CD8-positive, alpha-beta memory T cell (primary cell): ENCODE results near the gene SBNO1. TPM values are rescaled to one million over a fixed set of nuclear protein-coding genes. Genes with fewer than 3 reads are reported as not detected.
A peak's percentile ranks its signal among the peaks of the same experiment; 100 is the strongest.

ENCODE experiments used
- CTCF ChIA-PET: fragments of 350-600 bp; sonication (Branson Sonifier 250); formaldehyde crosslinking; loops from one replicate; lab custom pipeline; 2021; ENCODE audit warnings: antibody characterized with exemption; lab: Charles Lee
- POLR2A ChIA-PET: fragments of 350-600 bp; sonication (Branson Sonifier 250); formaldehyde crosslinking; loops from one replicate; lab custom pipeline; 2021; ENCODE audit warnings: antibody characterized with exemption; lab: Charles Lee
- DNase-seq, 5 donors: peaks; one replicate each; pipeline versions ENCODE4 v3.0.0 to v3.0.0-alpha.2; 2020 to 2022; ENCODE audit warnings: mixed read lengths in 1 of 5
- H3K27ac ChIP-seq: one replicate; pipeline ENCODE4 v1.7.0; 2013; ENCODE audit warnings: low read depth, mild to moderate bottlenecking, low read length, moderate library complexity
- H3K27me3 ChIP-seq: 2 replicates; pipeline ENCODE4 v1.7.0; 2013; ENCODE audit warnings: low read length, mild to moderate bottlenecking; ENCODE audit not compliant: insufficient read depth, poor library complexity, severe bottlenecking
- H3K36me3 ChIP-seq: 2 replicates; pipeline ENCODE4 v1.7.0; 2013; ENCODE audit warnings: mild to moderate bottlenecking, low read length, moderate library complexity; ENCODE audit not compliant: insufficient read depth
- H3K4me1 ChIP-seq: 2 replicates; pipeline ENCODE4 v1.7.0; 2013; ENCODE audit warnings: mild to moderate bottlenecking, low read length, moderate library complexity; ENCODE audit not compliant: insufficient read depth
- H3K4me3 ChIP-seq: 2 replicates; pipeline ENCODE4 v1.7.0; 2013; ENCODE audit warnings: mild to moderate bottlenecking, low read length
- H3K9me3 ChIP-seq: 2 replicates; pipeline ENCODE4 v1.7.0; 2013; ENCODE audit warnings: mild to moderate bottlenecking, low read length
- H3K27ac Mint-ChIP-seq, 8 donors: one replicate each; pipeline ENCODE4 v1.8.0; 2020 to 2021; ENCODE audit warnings: mixed read lengths in 8 of 8, mild to moderate bottlenecking in 6 of 8, inconsistent platforms in 3 of 8, moderate library complexity in 3 of 8
- H3K27me3 Mint-ChIP-seq, 2 donors: one replicate each; pipeline ENCODE4 v1.8.0; 2020 to 2021; ENCODE audit warnings: mixed read lengths in 2 of 2, mild to moderate bottlenecking in 1 of 2, moderate library complexity in 1 of 2
- H3K36me3 Mint-ChIP-seq, 3 donors: one replicate each; pipeline ENCODE4 v1.8.0; 2020 to 2021; ENCODE audit warnings: mixed read lengths in 3 of 3, inconsistent platforms in 1 of 3, mild to moderate bottlenecking in 1 of 3
- H3K4me1 Mint-ChIP-seq, 3 donors: one replicate each; pipeline ENCODE4 v1.8.0; 2020 to 2021; ENCODE audit warnings: mixed read lengths in 3 of 3, inconsistent platforms in 1 of 3, mild to moderate bottlenecking in 1 of 3
- H3K4me3 Mint-ChIP-seq, 7 donors: one replicate each; pipeline ENCODE4 v1.8.0; 2020 to 2021; ENCODE audit warnings: mixed read lengths in 7 of 7, mild to moderate bottlenecking in 6 of 7, moderate library complexity in 4 of 7, inconsistent platforms in 2 of 7
- H3K9me3 Mint-ChIP-seq, 5 donors: one replicate each; pipeline ENCODE4 v1.8.0; 2020 to 2022; ENCODE audit warnings: mixed read lengths in 5 of 5, mild to moderate bottlenecking in 3 of 5, moderate library complexity in 2 of 5, inconsistent platforms in 1 of 5
- polyA plus RNA-seq: library from polyadenylated mRNA; unstranded; fragments of 300-500 nt; fragmentation: Illumina TruSeq; gene quantifications from one replicate; pipeline ENCODE4 v1.2.3, GENCODE V29; 2021
- total RNA-seq, 2 experiments: library from RNA; stranded (reverse); gene quantifications; one replicate each; pipeline ENCODE4 v1.2.3, GENCODE V29; 2021

Gene SBNO1
- total and polyA plus RNA-seq, 3 experiments from 2014 or later = 42.8 to 53.8 (median 52.1) TPM

DNA sequence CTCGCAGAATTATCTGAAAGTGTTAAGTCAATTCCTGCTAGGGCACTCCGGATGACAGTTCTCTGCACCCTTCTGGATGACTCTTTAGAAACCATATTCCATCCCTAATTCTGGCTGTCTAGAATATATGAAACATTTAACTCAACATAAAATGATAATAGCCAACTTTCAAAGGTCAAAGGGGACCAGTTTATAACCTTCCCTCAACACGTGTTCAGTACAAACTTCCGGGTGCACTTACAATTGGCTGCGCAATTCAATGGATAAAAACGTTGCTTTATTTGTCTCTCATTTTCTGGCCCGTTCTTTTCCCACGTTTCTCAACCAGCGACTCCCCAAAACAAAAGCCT is 1.3 kb downstream of the SBNO1 start:
- Mint-ChIP-seq H3K4me3 (peak overlapping the region; percentile 91 to 97 (median 93)), H3K36me3 (peaks cover 0 to 20% (median 0%) of the 10 kb centered on the region in 3 donors), H3K27me3 (no peaks in the 10 kb centered on the region), H3K4me1 (peaks cover 14 to 43% (median 20%) of the 10 kb centered on the region in 3 donors), H3K27ac (peak overlapping the region; percentile 83 to 98 (median 92)), H3K9me3 (no peaks in the 10 kb centered on the region)
- Histone ChIP-seq H3K27ac (peak overlapping the region; percentile 97), H3K4me1 (peaks cover 20% of the 10 kb centered on the region), H3K9me3 (no peaks in the 10 kb centered on the region), H3K36me3 (no peaks in the 10 kb centered on the region), H3K27me3 (no peaks in the 10 kb centered on the region), H3K4me3 (peak overlapping the region; percentile 85)
- ChIA-PET POLR2A (interaction anchor here (0.6 to 2.8 kb wide), 6 partner anchors 21 to 1138 kb away, joined by 3 to 17 read pairs (median 4); partner anchors contain the start of genes DIABLO, KMT5A, MPHOSPH9 and MTRFR), CTCF (interaction anchor here (0.9 to 5.9 kb wide), 4 partner anchors 8 to 219 kb away, joined by 3 to 66 read pairs (median 8); partner anchors contain the start of gene KMT5A)
- peak in 2 of 5 donors; percentile 1 to 28 for DNase-seq

GRCh38 chr12:123358035-123358434 is 6.6 kb downstream of the SBNO1 start:
- H3K27ac ChIP-seq = no peak overlapping the region
- H3K4me1 ChIP-seq = peaks cover 26% of the 10 kb centered on the region
- Mint-ChIP-seq H3K9me3 (no peaks in the 10 kb centered on the region), H3K36me3 (peaks cover 0 to 28% (median 1%) of the 10 kb centered on the region in 3 donors), H3K4me3 (peak overlapping the region in 1 of 7 donors; percentile 37), H3K27ac (no peak overlapping the region), H3K4me1 (peaks cover 35 to 75% (median 46%) of the 10 kb centered on the region in 3 donors), H3K27me3 (no peaks in the 10 kb centered on the region)
- no peaks in the 10 kb centered on the region for H3K9me3 ChIP-seq
- POLR2A ChIA-PET = no interaction called here
- no peaks in the 10 kb centered on the region for H3K27me3 ChIP-seq
- CTCF ChIA-PET = no interaction called here
- no peaks in the 10 kb centered on the region for H3K36me3 ChIP-seq
- DNase-seq = no peak
- H3K4me3 ChIP-seq = no peak overlapping the region

- POLR2A ChIA-PET = interaction anchor here (1.2 kb wide), 1 partner anchor 102 kb away, joined by 3 read pairs; the partner anchor contains the start of gene SNRNP35
- no peak for DNase-seq
- no peak overlapping the region for H3K4me3 ChIP-seq
- Mint-ChIP-seq H3K27me3 (no peaks in the 10 kb centered on the region), H3K36me3 (peaks cover 0 to 31% (median 1%) of the 10 kb centered on the region in 3 donors), H3K4me3 (no peak overlapping the region), H3K9me3 (no peaks in the 10 kb centered on the region), H3K27ac (peak overlapping the region in 3 of 8 donors; percentile 22 to 31 (median 29)), H3K4me1 (peaks cover 45 to 82% (median 57%) of the 10 kb centered on the region in 3 donors)
- CTCF ChIA-PET = interaction anchor here (2.6 kb wide), 1 partner anchor 9 kb away, joined by 11 read pairs; the partner anchor contains the start of gene SBNO1
- no peaks in the 10 kb centered on the region for H3K36me3 ChIP-seq
- H3K27me3 ChIP-seq = no peaks in the 10 kb centered on the region
- H3K4me1 ChIP-seq = peaks cover 28% of the 10 kb centered on the region
- H3K27ac ChIP-seq = no peak overlapping the region
- H3K9me3 ChIP-seq = no peaks in the 10 kb centered on the region
Measured at GRCh38 chr12:123356159-123356670, 8.4 kb downstream of the SBNO1 start.

- Mint-ChIP-seq H3K36me3 (peaks cover 0 to 33% (median 3%) of the 10 kb centered on the region in 3 donors), H3K4me1 (peaks cover 51 to 79% (median 63%) of the 10 kb centered on the region in 3 donors), H3K9me3 (no peaks in the 10 kb centered on the region), H3K4me3 (peak overlapping the region in 1 of 7 donors; percentile 17), H3K27ac (peak overlapping the region in 2 of 8 donors; percentile 30 to 52), H3K27me3 (no peaks in the 10 kb centered on the region)
- ChIA-PET CTCF (interaction anchor here (1.0 to 2.6 kb wide), 2 partner anchors 9 to 11 kb away, joined by 3 to 11 read pairs; partner anchors contain the start of gene SBNO1), POLR2A (no interaction called here)
- Histone ChIP-seq H3K27ac (no peak overlapping the region), H3K4me1 (peaks cover 28% of the 10 kb centered on the region), H3K27me3 (no peaks in the 10 kb centered on the region), H3K9me3 (no peaks in the 10 kb centered on the region), H3K36me3 (no peaks in the 10 kb centered on the region), H3K4me3 (no peak overlapping the region)
- no peak for DNase-seq
Measured at GRCh38 chr12:123354600-123354999, 10.0 kb downstream of the SBNO1 start.

DNA sequence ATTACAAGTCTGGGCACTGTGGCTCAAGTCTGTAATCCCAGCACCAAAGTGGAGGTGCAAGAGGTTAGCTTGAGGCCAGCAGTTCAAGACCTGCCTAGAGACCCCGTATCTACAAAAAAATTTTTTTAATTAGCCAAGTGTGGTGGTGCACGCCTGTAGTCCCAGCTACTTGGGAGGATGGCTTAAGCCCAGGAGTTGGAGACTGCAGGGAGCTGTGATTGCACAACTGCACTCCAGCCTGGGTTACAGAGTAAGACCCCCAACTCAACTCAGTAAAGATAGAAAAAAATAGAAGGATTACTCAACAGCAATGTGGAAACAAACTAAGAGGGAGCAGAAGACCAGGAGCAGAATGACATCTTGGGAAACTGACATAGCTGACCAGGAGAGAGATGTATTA is 13.3 kb downstream of the SBNO1 start:
- Mint-ChIP-seq H3K4me3 (no peak overlapping the region), H3K36me3 (peaks cover 4 to 40% (median 5%) of the 10 kb centered on the region in 3 donors), H3K27me3 (no peaks in the 10 kb centered on the region), H3K9me3 (no peaks in the 10 kb centered on the region), H3K27ac (peak overlapping the region in 4 of 8 donors; percentile 38 to 68 (median 52)), H3K4me1 (peaks cover 37 to 56% (median 47%) of the 10 kb centered on the region in 3 donors)
- no peaks in the 10 kb centered on the region for H3K9me3 ChIP-seq
- no peaks in the 10 kb centered on the region for H3K27me3 ChIP-seq
- peaks cover 5% of the 10 kb centered on the region for H3K36me3 ChIP-seq
- CTCF ChIA-PET = interaction anchor here (0.9 kb wide), 1 partner anchor 8 kb away, joined by 3 read pairs; no protein-coding TSS in a partner anchor
- no peak for DNase-seq
- no peak overlapping the region for H3K27ac ChIP-seq
- peaks cover 24% of the 10 kb centered on the region for H3K4me1 ChIP-seq
- no peak overlapping the region for H3K4me3 ChIP-seq
- POLR2A ChIA-PET = no interaction called here

DNA sequence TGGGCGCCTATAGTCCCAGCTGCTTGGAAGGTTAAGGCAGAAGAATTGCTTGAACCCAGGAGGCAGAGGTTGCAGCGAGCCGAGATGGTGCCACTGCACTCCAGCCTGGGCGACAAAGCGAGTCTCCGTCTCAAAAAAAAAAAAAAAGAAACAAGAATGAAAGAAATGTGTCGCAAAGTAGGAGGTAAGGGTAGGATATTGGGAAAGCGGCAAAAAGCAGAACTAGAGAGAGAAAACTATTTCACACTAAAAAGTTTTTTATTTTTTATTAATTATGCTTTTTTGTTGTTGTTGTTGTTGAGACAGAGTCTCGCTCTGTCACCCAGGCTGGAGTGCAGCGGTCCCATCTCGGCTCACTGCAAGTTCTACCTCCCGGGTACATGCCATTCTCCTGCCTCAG is 17.7 kb downstream of the SBNO1 start:
- Mint-ChIP-seq H3K4me1 (peaks cover 16 to 21% (median 17%) of the 10 kb centered on the region in 3 donors), H3K4me3 (no peak overlapping the region), H3K27me3 (no peaks in the 10 kb centered on the region), H3K27ac (peak overlapping the region in 1 of 8 donors; percentile 43), H3K9me3 (no peaks in the 10 kb centered on the region), H3K36me3 (peaks cover 9 to 61% (median 16%) of the 10 kb centered on the region in 3 donors)
- Histone ChIP-seq H3K4me3 (no peak overlapping the region), H3K4me1 (no peaks in the 10 kb centered on the region), H3K27me3 (no peaks in the 10 kb centered on the region), H3K9me3 (no peaks in the 10 kb centered on the region), H3K36me3 (peaks cover 33% of the 10 kb centered on the region), H3K27ac (no peak overlapping the region)
- no peak for DNase-seq
- POLR2A ChIA-PET = no interaction called here
- CTCF ChIA-PET = no interaction called here

GRCh38 chr12:123344086-123344485 is 20.6 kb downstream of the SBNO1 start:
- Mint-ChIP-seq H3K36me3 (peaks cover 13 to 70% (median 21%) of the 10 kb centered on the region in 3 donors), H3K27ac (peak overlapping the region in 3 of 8 donors; percentile 17 to 79 (median 52)), H3K4me1 (peaks cover 3 to 8% (median 8%) of the 10 kb centered on the region in 3 donors), H3K27me3 (no peaks in the 10 kb centered on the region), H3K4me3 (no peak overlapping the region), H3K9me3 (no peaks in the 10 kb centered on the region)
- Histone ChIP-seq H3K27me3 (no peaks in the 10 kb centered on the region), H3K27ac (no peak overlapping the region), H3K4me1 (no peaks in the 10 kb centered on the region), H3K9me3 (no peaks in the 10 kb centered on the region), H3K4me3 (no peak overlapping the region), H3K36me3 (peaks cover 48% of the 10 kb centered on the region)
- CTCF ChIA-PET = interaction anchor here (0.6 to 1.2 kb wide), 2 partner anchors 33 to 125 kb away, joined by 3 to 5 read pairs; no protein-coding TSS in a partner anchor
- POLR2A ChIA-PET = no interaction called here
- DNase-seq = no peak

DNA sequence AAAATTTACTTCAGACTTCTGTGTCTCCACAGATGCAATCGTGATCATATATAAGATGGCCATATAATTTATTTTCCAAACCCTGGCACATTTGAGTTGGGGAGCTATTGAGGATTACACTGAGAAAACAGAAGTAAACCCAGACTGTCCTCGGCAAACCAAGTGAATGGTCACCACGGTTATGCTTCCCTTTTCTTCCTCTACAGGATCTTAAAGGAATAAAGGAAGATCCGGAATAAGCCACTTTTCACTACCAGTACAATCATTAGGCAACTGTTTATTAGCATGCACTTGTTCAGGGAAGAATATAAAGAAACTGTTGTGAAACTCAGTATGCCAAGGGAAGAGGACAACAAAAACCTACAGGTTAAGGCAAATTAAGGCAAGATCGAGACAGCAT is 27.6 kb downstream of the SBNO1 start:
- peak overlapping the region in 5 of 8 donors; percentile 14 to 93 (median 72) for H3K27ac Mint-ChIP-seq
- Histone ChIP-seq H3K4me1 (no peaks in the 10 kb centered on the region), H3K27ac (no peak overlapping the region), H3K9me3 (no peaks in the 10 kb centered on the region), H3K27me3 (no peaks in the 10 kb centered on the region), H3K4me3 (no peak overlapping the region), H3K36me3 (peaks cover 25% of the 10 kb centered on the region)
- no peaks in the 10 kb centered on the region for H3K27me3 Mint-ChIP-seq
- H3K9me3 Mint-ChIP-seq = no peaks in the 10 kb centered on the region
- peaks cover 4 to 73% (median 13%) of the 10 kb centered on the region in 3 donors for H3K36me3 Mint-ChIP-seq
- ChIA-PET CTCF (no interaction called here), POLR2A (no interaction called here)
- peaks cover 9 to 18% (median 12%) of the 10 kb centered on the region in 3 donors for H3K4me1 Mint-ChIP-seq
- H3K4me3 Mint-ChIP-seq = no peak overlapping the region
- DNase-seq = no peak
